Measurements from ENCODE around the gene CLCA1.

CLCA1 gene

GRCh38 chr1:86505564-86505902 is 36.8 kb downstream of the CLCA1 start:
- no peaks in the 10 kb centered on the region for H3K27me3 ChIP-seq (ENCODE audit: insufficient read depth, low read length)
- no peaks in the 10 kb centered on the region for H3K4me1 ChIP-seq (ENCODE audit: insufficient read depth, low read length, severe bottlenecking)
- no peaks in the 10 kb centered on the region for H3K79me2 ChIP-seq (ENCODE audit: insufficient read depth, low read length)
- no peak overlapping the region for H3K4me3 ChIP-seq (ENCODE audit: low read depth, low read length, poor library complexity, severe bottlenecking)
- H3K4me2 ChIP-seq (ENCODE audit: low read length): no peak overlapping the region
- H3K9me2 ChIP-seq (ENCODE audit: low read depth, low read length): no peaks in the 10 kb centered on the region
- H3K27ac ChIP-seq (ENCODE audit: low read depth, low read length, poor library complexity, severe bottlenecking): no peak overlapping the region
- no peaks in the 10 kb centered on the region for H3K36me3 ChIP-seq (ENCODE audit: insufficient read depth, low read length)
- no peaks in the 10 kb centered on the region for H3K9me3 ChIP-seq (ENCODE audit: low read length)
- TF ChIP-seq EZH2 (IDR thresholded peaks at IDR 0.05; ENCODE audit: borderline replicate concordance, low read length) (no peak), CTCF (IDR thresholded peaks at IDR 0.05; ENCODE audit: low read length) (no peak)
- H3F3A ChIP-seq (ENCODE audit: insufficient read depth, low read length): no peaks in the 10 kb centered on the region
- H4K20me1 ChIP-seq (ENCODE audit: insufficient read depth, low read length): no peaks in the 10 kb centered on the region
- H2AFZ ChIP-seq (ENCODE audit: low read length): no peak overlapping the region
- no peak overlapping the region for H3K9ac ChIP-seq (ENCODE audit: low read length)

GRCh38 chr1:86507935-86508582 is 39.3 kb downstream of the CLCA1 start:
- H3K4me2 ChIP-seq (ENCODE audit: low read length): no peak overlapping the region
- H3K36me3 ChIP-seq (ENCODE audit: insufficient read depth, low read length): no peaks in the 10 kb centered on the region
- no peak overlapping the region for H3K4me3 ChIP-seq (ENCODE audit: low read depth, low read length, poor library complexity, severe bottlenecking)
- H3K9ac ChIP-seq (ENCODE audit: low read length): no peak overlapping the region
- no peaks in the 10 kb centered on the region for H3K4me1 ChIP-seq (ENCODE audit: insufficient read depth, low read length, severe bottlenecking)
- no peaks in the 10 kb centered on the region for H3F3A ChIP-seq (ENCODE audit: insufficient read depth, low read length)
- H2AFZ ChIP-seq (ENCODE audit: low read length): no peak overlapping the region
- H3K27me3 ChIP-seq (ENCODE audit: insufficient read depth, low read length): no peaks in the 10 kb centered on the region
- no peaks in the 10 kb centered on the region for H3K79me2 ChIP-seq (ENCODE audit: insufficient read depth, low read length)
- no peaks in the 10 kb centered on the region for H4K20me1 ChIP-seq (ENCODE audit: insufficient read depth, low read length)
- TF ChIP-seq EZH2 (IDR thresholded peaks at IDR 0.05; ENCODE audit: borderline replicate concordance, low read length) (no peak), CTCF (IDR thresholded peaks at IDR 0.05; ENCODE audit: low read length) (peak; percentile 57)
- H3K9me2 ChIP-seq (ENCODE audit: low read depth, low read length): no peaks in the 10 kb centered on the region
- no peak overlapping the region for H3K27ac ChIP-seq (ENCODE audit: low read depth, low read length, poor library complexity, severe bottlenecking)
- no peaks in the 10 kb centered on the region for H3K9me3 ChIP-seq (ENCODE audit: low read length)

- no peaks in the 10 kb centered on the region for H4K20me1 ChIP-seq (ENCODE audit: insufficient read depth, low read length)
- no peak overlapping the region for H3K27ac ChIP-seq (ENCODE audit: low read depth, low read length, poor library complexity, severe bottlenecking)
- H3K9me3 ChIP-seq (ENCODE audit: low read length): no peaks in the 10 kb centered on the region
- no peaks in the 10 kb centered on the region for H3K4me1 ChIP-seq (ENCODE audit: insufficient read depth, low read length, severe bottlenecking)
- H3K9me2 ChIP-seq (ENCODE audit: low read depth, low read length): no peaks in the 10 kb centered on the region
- H3K36me3 ChIP-seq (ENCODE audit: insufficient read depth, low read length): no peaks in the 10 kb centered on the region
- H2AFZ ChIP-seq (ENCODE audit: low read length): no peak overlapping the region
- H3K79me2 ChIP-seq (ENCODE audit: insufficient read depth, low read length): no peaks in the 10 kb centered on the region
- H3F3A ChIP-seq (ENCODE audit: insufficient read depth, low read length): no peaks in the 10 kb centered on the region
- no peaks in the 10 kb centered on the region for H3K27me3 ChIP-seq (ENCODE audit: insufficient read depth, low read length)
- no peak overlapping the region for H3K9ac ChIP-seq (ENCODE audit: low read length)
- no peak overlapping the region for H3K4me2 ChIP-seq (ENCODE audit: low read length)
- no peak overlapping the region for H3K4me3 ChIP-seq (ENCODE audit: low read depth, low read length, poor library complexity, severe bottlenecking)
- TF ChIP-seq CTCF (IDR thresholded peaks at IDR 0.05; ENCODE audit: low read length) (no peak), EZH2 (IDR thresholded peaks at IDR 0.05; ENCODE audit: borderline replicate concordance, low read length) (no peak)
Measured at GRCh38 chr1:86508583-86508969, 39.8 kb downstream of the CLCA1 start.

Data from OCI-LY1 (cell line).